Measurements from ENCODE around the gene CNDP1. TPM values are rescaled to one million over a fixed set of nuclear protein-coding genes. Genes with fewer than 3 reads are reported as not detected.
"Not testable (repeated sequence)": the region's sequence is repeated elsewhere in the genome, so short reads cannot be mapped to it uniquely, and the experiment has no call there.

Gene CNDP1
- total RNA-seq, 2 donors from 2014 or later, result under 0.01 TPM; not detected in 1

DNA sequence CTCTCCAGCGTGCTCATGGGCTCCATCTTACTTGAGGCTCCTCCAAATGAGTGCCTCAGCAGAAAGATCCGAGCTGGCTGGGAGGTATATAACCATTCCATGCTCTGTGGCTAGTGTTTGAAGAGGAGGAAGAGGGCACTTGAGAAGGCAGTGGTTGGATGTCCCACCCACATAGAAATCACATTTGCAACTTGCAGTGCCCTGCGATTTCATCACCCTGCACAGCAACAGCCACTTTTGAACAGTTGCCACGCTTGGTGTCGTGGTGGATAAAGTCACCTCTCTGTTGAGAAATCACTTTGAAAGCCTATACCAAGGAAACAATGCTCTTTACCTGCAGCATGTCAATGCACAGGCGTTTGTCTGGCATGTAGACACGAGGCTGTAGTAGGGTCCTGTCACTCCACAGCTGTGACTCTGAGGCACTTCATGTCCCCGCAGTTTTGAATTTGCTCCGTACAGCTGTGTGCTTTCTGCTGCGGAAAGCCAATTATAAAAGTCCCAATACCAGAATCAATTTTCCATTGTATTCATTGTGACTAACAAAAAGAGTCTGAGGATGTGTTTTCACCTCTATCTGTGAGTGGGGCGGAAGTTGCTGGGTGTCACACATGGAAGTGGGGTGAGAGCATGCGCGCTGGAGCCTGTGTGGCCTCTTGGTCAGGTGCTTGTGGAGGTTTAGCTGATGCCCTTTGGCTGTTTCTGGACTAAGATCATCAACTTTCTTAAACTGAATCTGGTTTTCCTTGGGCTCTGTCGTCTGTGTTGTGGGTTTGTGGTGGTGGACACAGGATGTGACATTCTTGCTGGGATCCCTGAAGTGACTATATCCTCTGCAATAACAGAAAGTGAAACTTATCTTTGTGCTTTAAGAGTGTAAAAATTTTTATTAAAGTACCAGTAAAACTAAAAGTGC lies 35.3 kb upstream of the CNDP1 start:
- 23 to 32% methylated on average over 13 to 14 of the region's 14 CpGs for WGBS, 2 donors
- ATAC-seq (no peak), DNase-seq (peak; percentile 56 to 79 (median 70))
- Histone ChIP-seq H3K9me3 (no peaks in the 10 kb centered on the region), H3K4me3 (no peak overlapping the region), H3K27me3 (no peaks in the 10 kb centered on the region), H3K36me3 (replicated peaks in 1 of 2; ENCODE audit: insufficient read depth in 1 of 2, low read depth in 2 of 2) (peaks cover 0 to 5% of the 10 kb centered on the region in 2 donors), H3K4me1 (peaks cover 65% of the 10 kb centered on the region), H3K27ac (peak overlapping the region; percentile 53 to 98 (median 72))
- TF ChIP-seq, protein P1, sequence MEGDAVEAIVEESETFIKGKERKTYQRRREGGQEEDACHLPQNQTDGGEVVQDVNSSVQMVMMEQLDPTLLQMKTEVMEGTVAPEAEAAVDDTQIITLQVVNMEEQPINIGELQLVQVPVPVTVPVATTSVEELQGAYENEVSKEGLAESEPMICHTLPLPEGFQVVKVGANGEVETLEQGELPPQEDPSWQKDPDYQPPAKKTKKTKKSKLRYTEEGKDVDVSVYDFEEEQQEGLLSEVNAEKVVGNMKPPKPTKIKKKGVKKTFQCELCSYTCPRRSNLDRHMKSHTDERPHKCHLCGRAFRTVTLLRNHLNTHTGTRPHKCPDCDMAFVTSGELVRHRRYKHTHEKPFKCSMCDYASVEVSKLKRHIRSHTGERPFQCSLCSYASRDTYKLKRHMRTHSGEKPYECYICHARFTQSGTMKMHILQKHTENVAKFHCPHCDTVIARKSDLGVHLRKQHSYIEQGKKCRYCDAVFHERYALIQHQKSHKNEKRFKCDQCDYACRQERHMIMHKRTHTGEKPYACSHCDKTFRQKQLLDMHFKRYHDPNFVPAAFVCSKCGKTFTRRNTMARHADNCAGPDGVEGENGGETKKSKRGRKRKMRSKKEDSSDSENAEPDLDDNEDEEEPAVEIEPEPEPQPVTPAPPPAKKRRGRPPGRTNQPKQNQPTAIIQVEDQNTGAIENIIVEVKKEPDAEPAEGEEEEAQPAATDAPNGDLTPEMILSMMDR (IDR thresholded peaks at IDR 0.05), result no peak
- no peak for TF ChIP-seq POLR2A (IDR thresholded peaks at IDR 0.05)
- intact Hi-C loops (cut with DNase I), result no loop called here

DNA sequence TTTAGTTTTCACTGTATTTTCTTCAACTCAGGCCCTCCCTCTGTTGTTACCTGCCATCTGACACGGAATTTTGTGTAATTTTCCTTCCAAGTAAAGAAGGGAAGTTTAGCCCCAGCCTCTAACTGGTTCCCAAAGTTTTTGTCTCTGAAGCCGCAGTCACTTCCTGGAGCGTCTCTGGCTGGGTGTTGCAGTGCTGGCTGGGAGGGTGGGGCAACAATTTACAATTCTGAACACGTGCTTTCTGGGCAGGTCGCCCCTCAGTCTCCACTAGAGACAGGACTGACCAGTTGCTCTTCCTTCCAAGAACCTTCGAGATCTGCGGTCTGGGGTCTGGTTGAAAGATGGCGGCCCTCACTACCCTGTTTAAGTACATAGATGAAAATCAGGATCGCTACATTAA lies 34.7 kb upstream of the CNDP1 start:
- WGBS, 2 donors, result 20 to 26% methylated on average over 9 of the region's 9 CpGs
- intact Hi-C loops (cut with DNase I), result no loop called here
- Histone ChIP-seq H3K4me3 (no peak overlapping the region), H3K27ac (peak overlapping the region; percentile 53 to 98 (median 72)), H3K4me1 (peaks cover 65% of the 10 kb centered on the region), H3K9me3 (no peaks in the 10 kb centered on the region), H3K27me3 (no peaks in the 10 kb centered on the region), H3K36me3 (replicated peaks in 1 of 2; ENCODE audit: insufficient read depth in 1 of 2, low read depth in 2 of 2) (peaks cover 0 to 9% of the 10 kb centered on the region in 2 donors)
- peak in 2 of 3 donors; percentile 30 to 44 for TF ChIP-seq POLR2A (IDR thresholded peaks at IDR 0.05)
- TF ChIP-seq, protein P1 (IDR thresholded peaks at IDR 0.05), result no peak
- peak; percentile 7 for ATAC-seq
- DNase-seq, result peak; percentile 47 to 75 (median 64)

DNA sequence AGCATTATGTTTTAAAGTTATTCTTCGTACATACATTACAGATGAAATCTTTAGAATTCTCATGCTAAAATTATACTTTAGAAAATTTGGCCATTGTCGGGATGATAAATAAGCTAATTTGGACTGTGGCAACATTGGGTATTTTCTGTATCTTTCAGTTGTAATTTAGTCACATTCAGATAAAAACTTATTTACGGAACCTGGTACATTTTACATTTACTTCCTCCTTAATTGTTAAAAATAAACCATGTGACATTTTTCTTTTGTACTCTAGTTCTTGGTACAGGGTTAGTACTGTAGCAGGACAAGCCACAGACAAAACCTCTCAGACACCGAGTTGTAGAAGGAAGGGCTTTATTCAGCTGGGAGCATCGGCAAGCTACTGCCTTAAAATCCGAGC lies 33.9 kb upstream of the CNDP1 start:
- Histone ChIP-seq H3K4me1 (peaks cover 68% of the 10 kb centered on the region), H3K36me3 (replicated peaks in 1 of 2; ENCODE audit: insufficient read depth in 1 of 2, low read depth in 2 of 2) (peaks cover 0 to 12% of the 10 kb centered on the region in 2 donors), H3K27me3 (no peaks in the 10 kb centered on the region), H3K9me3 (no peaks in the 10 kb centered on the region), H3K27ac (peak overlapping the region; percentile 61 to 98 (median 76)), H3K4me3 (no peak overlapping the region)
- no peak for TF ChIP-seq POLR2A (IDR thresholded peaks at IDR 0.05)
- TF ChIP-seq, protein P1 (IDR thresholded peaks at IDR 0.05), result no peak
- ATAC-seq (no peak), DNase-seq (no peak)
- WGBS, 2 donors, result 14 to 22% methylated on average over 6 of the region's 6 CpGs
- intact Hi-C loops (cut with DNase I), result no loop called here

DNA sequence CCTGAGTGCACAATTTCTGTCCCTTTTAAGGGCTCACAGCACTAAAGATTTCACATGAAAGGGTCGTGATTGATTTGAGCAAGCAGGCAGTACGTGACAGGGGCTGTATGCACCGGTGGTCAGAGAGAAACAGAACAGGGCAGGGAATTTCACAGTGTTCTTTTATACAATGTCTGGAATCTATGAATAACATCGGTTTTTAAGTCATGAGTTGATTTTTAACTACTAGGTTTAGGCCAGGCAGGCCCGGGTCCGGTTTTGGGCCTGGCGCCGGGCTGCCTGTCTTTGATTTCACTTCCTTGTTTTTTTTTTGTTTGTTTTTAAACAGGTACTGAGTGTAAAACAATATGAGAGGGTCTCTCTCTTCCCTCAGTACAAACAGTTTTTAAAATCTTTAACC lies 33.5 kb upstream of the CNDP1 start:
- DNase-seq, result peak in 1 of 4 donors; percentile 46
- peaks cover 0 to 12% of the 10 kb centered on the region in 2 donors for H3K36me3 ChIP-seq (replicated peaks in 1 of 2; ENCODE audit: insufficient read depth in 1 of 2, low read depth in 2 of 2)
- 23 to 25% methylated on average over 8 of the region's 8 CpGs for WGBS, 2 donors
- intact Hi-C loops (cut with DNase I); H3K9me3 ChIP-seq; H3K4me3 ChIP-seq; H3K27me3 ChIP-seq; ATAC-seq: not testable (repeated sequence)
- peak in 1 of 3 donors; percentile 48 for TF ChIP-seq POLR2A (IDR thresholded peaks at IDR 0.05)
- peaks cover 72% of the 10 kb centered on the region for H3K4me1 ChIP-seq
- peak overlapping the region; percentile 61 to 98 (median 76) for H3K27ac ChIP-seq

DNA sequence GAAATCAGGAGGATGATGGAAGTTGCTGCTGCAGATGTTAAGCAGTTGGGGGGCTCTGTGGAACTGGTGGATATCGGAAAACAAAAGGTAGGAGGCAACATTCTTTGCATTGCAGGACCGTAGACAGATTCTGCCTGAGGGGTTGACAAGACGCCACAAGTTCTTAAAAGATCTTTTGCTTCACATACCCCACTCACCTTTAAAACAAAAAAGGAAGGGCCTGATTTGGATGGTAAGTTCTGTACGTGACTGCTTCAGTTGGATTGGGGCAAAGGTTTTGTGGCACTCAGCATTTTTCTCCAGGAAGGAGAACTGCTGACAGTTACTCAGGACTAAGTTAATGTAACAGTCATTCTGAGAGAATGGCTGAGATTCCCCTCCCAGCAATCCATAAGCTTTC lies 32.9 kb upstream of the CNDP1 start:
- intact Hi-C loops (cut with DNase I), result no loop called here
- Histone ChIP-seq H3K27me3 (no peaks in the 10 kb centered on the region), H3K4me3 (no peak overlapping the region), H3K4me1 (peaks cover 76% of the 10 kb centered on the region), H3K9me3 (no peaks in the 10 kb centered on the region), H3K27ac (peak overlapping the region; percentile 61 to 98 (median 76)), H3K36me3 (replicated peaks in 1 of 2; ENCODE audit: insufficient read depth in 1 of 2, low read depth in 2 of 2) (peaks cover 0 to 13% of the 10 kb centered on the region in 2 donors)
- ATAC-seq (no peak), DNase-seq (no peak)
- TF ChIP-seq, protein P1 (IDR thresholded peaks at IDR 0.05), result no peak
- TF ChIP-seq POLR2A (IDR thresholded peaks at IDR 0.05), result no peak
- 40 to 57% methylated on average over 4 of the region's 4 CpGs for whole genome bisulfite sequencing, 2 donors

All from body of pancreas (tissue), 4 donors.